HG02798 (cell line): ENCODE measurements around the gene C10orf120.

ENCODE experiments used
- ATAC-seq: cut with Tn5 transposase; IDR thresholded peaks from one replicate; pipeline ENCODE4 v1.9.1; 2021; ENCODE audit warnings: mild to moderate bottlenecking; ENCODE audit not compliant: unreplicated experiment, poor library complexity

C10orf120 gene

DNA sequence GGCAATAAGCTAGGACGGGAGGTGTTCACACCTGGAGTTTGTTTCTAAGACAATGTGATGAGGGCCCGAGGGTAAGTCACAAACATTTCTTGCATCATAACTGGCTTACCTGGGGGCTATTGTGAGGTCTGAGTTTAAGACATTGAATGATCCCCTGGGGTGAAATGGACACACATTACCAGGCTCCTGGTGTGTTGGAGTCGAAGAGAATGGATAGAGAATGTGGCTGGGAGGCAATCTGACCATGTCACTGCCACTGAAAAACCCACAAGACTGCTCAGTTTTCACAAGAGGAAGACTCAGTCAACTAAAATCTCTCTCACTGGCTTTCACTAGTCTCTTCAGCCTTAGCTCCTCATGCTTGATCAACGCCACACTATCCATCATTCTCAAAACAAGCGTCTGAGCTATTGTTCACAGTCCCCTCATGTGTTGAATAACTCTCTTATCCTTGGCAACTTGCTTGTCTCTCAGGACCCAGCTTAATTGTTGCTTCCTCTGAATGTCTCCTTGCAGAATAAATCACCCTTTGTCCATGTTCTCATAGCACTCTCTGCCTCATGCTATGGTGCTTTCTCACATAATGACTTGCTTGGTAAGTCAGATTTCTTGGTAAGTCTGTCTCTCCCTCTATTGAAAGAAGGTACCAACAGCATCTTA lies at the start of gene C10orf120:
Gene C10orf120 (minus strand): TSS at position 51 of the 660 bp plus-strand sequence. CDS start 56 bp downstream, outside the sequence.
- no peak for ATAC-seq

DNA sequence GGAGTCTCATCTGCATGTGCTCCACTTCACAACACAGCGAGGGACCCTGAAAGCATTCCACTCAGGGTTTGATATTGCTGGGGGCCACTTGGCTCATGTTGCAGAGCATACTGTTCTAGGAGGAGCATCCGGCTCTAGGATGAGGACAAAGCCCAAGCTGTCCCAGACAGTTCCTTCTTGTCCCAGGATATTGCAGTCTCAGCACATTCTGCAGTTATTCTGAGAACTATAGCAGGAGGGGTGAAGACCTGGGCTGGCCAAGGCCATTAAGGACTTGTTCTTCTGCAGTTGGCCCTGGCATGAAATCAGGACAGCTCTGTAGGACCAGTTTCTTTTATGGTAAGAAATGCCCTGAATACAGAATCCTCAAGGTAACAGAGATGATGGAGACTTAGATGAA lies 48.9 kb upstream of the C10orf120 start:
- no peak for ATAC-seq

- no peak for ATAC-seq
These were observed 46.8 kb upstream of the C10orf120 start for GRCh38 chr10:122746408-122746807.

DNA sequence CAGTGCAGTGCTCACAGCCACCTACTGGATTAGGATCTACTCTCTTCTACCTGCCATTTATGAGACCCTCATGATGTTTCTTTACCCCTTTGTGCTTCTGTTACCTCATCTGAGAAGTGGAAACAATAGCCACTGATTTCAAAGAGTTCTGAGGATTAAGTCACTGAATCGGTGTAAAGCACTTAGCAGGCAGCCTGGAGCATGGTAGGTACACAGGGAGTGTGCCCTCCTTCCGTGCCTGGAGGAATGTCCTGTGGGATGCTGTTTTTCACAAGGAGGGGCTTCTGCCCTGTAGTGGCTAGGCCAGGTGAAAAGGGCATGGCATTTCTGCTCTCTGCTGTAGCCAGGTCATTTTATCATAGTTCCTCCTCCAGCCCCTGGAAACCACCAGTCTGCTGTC lies 44.6 kb upstream of the C10orf120 start:
- no peak for ATAC-seq

GRCh38 chr10:122740640-122741039 lies 41.0 kb upstream of the C10orf120 start:
- ATAC-seq: no peak

DNA sequence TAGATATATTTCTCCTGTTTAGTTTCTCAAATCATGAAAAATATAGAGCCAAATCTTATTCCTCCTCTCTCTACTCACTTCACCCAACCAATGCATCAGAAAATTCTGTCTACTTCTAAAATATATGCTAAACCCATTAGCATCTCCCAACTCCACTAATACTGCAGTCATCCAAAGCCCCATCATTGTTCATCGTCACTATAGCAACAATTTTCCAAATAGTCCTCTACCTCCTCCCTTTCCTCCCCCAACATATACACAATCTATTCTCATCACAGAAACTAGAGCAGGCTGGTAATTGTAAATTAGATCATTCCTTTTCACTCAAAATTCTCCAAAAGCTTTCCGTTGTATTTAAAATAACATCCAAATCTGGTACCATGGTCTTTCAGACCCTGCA lies 38.4 kb upstream of the C10orf120 start:
- ATAC-seq: no peak

DNA sequence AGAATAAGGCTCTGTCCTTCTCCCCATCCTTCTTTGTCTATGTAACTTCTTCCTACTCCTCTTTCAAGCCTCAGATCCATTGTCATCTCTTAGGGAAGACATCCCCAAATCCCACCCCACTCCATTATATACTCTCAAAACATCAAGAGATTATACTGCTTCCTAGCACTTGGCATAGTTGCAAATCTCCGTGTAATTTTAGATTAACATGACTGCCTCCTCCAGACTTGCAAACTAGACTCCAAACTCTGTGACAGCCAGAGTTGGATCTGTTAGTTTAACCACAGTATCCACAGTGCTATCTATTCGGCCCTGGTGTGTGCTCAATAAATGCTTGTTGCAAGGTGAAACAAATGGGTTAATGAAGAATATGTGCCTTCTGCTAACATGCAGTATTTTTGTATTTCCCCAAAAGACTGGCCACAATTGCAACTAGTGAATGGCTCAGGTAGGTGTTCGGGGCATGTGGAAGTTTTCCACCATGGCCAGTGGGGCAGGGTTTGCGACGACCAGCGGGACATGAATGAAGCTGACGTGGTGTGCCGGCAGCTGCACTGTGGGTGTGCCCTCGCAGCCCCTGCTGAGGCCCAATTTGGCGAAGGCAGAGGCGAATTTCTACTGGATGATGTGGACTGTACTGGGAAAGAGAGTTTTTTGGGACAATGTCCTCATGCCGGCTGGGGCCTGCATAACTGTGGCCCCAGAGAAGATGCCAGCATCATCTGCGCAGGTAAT lies 34.5 kb upstream of the C10orf120 start:
- no peak for ATAC-seq

DNA sequence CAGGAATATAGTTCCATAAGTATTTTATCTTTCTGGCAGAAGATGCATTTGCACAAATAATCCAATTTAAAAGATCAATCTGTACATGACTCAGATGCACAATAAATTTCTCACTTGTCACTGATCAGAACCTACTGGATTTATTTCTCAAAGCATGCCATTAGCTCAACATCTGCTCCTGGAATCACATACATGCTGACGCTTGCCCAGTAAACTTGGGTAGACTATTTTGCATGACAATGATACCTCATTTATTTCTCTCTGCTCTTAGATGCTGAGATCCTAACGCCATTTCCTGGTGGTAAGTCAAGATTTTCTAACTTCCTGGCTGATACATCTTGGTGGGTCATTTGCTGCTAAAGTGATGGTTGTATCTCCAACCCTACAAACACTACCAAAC lies 33.8 kb upstream of the C10orf120 start:
- no peak for ATAC-seq

DNA sequence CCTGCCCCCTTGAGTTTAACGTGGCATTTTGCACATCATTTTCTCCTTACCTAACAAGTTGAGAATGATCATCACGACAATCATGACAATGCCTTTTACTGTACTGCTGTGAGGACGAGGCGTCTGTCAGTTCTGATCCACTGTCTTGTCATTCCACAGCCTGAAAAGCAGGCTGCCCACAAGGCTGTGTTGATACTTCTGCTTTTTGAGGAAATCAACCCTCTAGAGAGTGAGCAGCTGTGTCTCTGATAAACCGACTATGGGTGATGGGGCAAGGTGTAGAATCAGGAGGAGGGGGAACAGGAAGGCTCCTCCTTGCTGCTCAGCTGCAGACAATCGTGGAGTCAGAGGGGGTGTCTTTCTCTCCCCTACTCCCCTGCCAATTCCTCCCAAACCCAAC lies 30.6 kb upstream of the C10orf120 start:
- ATAC-seq: no peak

DNA sequence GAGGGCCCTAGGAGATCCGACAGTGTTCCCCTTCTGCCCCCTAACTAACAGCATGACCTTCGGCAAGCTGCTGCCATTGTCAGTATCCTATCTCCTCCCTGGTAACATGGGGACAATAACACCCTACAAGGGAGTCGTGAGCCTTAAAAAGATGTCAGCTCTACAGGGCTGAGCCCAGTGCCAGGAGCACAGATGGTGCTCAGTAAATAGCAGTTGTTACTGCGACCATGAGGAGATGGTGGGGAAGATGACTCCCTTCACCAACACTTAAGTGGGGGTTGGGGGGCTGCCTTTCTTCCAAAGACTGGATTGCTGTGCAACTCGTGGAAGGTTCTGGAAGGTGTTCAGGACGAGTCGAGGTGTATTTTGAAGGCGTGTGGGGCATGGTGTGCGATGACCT lies 29.5 kb upstream of the C10orf120 start:
- ATAC-seq: no peak

GRCh38 chr10:122727426-122727825 lies 27.8 kb upstream of the C10orf120 start:
- ATAC-seq: no peak

DNA sequence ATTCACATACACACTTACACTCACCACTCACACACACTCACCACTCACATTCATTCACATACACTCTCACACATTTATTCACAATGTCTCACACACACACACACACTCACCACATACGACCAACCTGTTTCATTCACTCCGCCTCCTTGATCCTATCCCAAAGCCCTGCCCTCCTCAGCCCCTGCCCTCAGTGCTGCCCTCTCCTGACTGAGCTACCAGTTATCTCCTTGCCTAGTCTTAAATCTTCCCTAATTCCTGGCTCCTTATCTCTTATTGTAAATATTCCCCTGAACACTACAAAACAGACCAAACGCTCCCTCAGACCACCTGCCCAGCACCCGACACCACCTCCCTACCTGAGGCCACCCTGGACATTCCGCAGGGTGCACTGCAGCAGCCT lies 26.1 kb upstream of the C10orf120 start:
- ATAC-seq: no peak

GRCh38 chr10:122725006-122725405 lies 25.4 kb upstream of the C10orf120 start:
- ATAC-seq: no peak

DNA sequence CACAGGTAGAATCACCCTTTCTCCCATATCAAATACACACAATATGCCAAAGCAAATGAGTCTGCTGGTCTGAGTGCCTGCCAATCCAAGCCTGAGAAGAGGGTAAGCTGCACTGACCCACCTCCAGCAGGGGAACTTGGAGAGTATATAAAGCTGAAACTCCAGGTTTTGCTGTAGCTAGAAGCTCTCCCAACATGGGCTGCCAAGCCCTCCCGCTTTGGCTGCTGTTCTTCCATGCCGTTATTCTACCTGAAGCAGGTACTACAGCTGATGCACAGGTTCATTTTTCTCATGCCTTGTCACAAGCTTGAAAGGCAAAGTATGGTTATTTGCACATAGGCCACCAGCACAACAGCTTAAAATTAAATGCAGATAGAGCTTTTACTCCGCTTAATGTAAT lies 21.5 kb upstream of the C10orf120 start:
- ATAC-seq: no peak

GRCh38 chr10:122716025-122716424 lies 16.4 kb upstream of the C10orf120 start:
- ATAC-seq: no peak

GRCh38 chr10:122715576-122715975 lies 15.9 kb upstream of the C10orf120 start:
- no peak for ATAC-seq

GRCh38 chr10:122713091-122713885 lies 13.6 kb upstream of the C10orf120 start:
- ATAC-seq: no peak

- ATAC-seq: no peak
These were observed 10.9 kb upstream of the C10orf120 start for GRCh38 chr10:122710576-122710975.

GRCh38 chr10:122709971-122710370 lies 10.3 kb upstream of the C10orf120 start:
- ATAC-seq: no peak

- no peak for ATAC-seq
These were observed 7.9 kb upstream of the C10orf120 start for GRCh38 chr10:122707535-122707934.

- ATAC-seq: no peak
These were observed 7.3 kb upstream of the C10orf120 start for GRCh38 chr10:122706947-122707346.
